ENCODE data around the gene GASK1B.

GRCh38 chr4:158128540-158128939 is 44.3 kb downstream of the GASK1B start:
- TF ChIP-seq POLR2AphosphoS5 (IDR thresholded peaks at IDR 0.05) = no peak
- no peak for TF ChIP-seq POLR2A (IDR thresholded peaks at IDR 0.05)
- TF ChIP-seq CTCF (IDR thresholded peaks at IDR 0.05) = no peak
